Urothelium cell line (cell line): ENCODE results near the gene ITPR2.
"Not testable (repeated sequence)": the region's sequence is repeated elsewhere in the genome, so short reads cannot be mapped to it uniquely, and the experiment has no call there.

Experiments
- DNase-seq: peaks from one replicate; pipeline ENCODE4 v3.0.0; 2011; ENCODE audit warnings: low spot score, mixed read lengths
- FAIRE-seq: peaks from 2 replicates; lab custom pipeline; 2011; peaks lifted over from hg19 to GRCh38; lab: Jason Lieb, UNC

ITPR2 gene

DNA sequence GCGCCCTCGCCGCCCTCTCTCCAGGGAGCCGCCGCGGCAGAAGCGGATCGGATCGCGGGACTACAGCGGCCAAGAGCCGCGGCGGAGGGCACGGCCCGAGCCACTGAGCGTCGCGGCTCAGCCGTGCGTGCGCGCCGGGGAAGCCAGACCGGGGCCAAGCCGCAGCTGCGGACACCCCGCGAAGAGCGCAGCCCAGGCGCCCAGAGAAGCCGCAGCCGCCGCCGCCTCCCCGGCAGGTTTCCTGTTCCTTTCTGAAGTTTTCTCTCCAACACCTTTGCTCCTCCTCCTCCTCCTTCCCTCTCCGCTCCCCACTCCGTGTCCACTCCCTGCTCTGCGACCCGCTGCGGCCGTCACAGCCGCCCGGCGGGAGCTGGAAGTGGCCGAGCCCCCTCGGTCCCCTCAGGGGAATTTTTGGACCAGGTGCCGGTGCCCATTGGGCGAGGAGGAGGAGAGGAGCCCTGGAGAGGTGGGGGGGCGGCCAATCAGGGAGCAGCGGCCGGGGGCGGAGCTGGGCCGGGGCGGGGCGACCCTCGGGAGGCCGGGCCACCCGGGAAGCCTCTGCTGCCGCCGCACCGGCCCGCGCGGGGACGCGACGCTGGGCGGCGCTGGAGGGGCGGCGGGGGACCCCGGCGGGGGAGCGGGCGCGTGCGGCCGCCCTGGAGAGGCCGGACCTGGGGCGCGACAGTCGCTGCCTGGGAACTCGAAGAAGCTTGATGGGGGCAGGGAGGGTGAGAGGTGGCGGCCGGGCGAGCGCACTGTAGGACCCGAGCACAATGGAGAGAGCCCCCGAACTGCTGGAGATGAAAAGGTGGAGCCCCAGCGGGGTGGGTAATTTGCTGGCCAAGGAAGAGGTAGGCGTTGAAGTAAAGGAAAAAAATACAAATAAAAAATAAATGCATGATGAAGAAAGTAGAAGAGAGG is at the start of gene ITPR2:
TSS of gene ITPR2 (minus strand) at position 373 of the 921 bp plus-strand sequence. CDS start 413 bp downstream, outside the sequence.
- DNase-seq (peak; percentile 99), FAIRE-seq (no peak)

DNA sequence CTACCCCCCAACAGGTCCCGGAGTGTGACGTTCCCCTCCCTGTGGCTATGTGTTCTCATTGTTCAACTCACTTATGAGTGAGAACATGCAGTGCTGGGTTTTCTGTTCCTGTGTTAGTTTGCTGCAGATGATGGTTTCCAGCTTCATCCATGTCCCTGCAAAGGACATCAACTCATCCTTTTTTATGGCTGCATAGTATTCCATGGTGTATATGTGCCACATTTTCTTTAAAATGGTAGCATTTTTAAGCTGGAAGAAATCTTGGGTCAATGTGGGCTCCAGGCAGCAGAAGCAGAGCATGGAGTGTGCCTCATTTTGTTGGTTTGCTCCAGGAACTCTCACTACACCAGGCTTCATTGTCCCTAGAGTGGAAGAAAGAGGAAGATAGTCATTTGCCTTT is 47.6 kb upstream of the ITPR2 start:
- FAIRE-seq (no peak), DNase-seq (no peak)

DNA sequence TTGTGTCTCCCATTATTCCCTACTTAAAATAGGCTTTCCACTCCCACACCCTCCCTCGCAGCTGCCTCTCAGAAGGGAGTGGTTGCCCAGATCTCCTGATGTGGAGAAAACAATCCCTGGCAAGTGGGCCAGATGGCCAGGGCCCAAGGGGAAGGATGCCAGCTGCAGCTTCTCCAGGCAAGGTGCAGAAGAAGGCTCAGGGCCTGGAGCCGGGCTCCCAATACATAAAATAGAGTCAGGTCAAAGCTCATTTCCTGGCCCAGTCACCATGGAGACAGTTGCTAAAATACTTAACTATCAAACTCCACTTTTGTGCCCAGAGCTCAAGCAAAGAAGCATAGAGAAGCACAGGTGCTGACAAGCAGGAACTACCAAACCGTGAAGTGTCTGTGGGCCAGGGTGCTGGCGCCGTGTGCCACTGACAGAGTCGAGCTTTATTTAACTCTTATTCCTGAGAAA is 45.7 kb upstream of the ITPR2 start:
- FAIRE-seq (no peak), DNase-seq (no peak)

DNA sequence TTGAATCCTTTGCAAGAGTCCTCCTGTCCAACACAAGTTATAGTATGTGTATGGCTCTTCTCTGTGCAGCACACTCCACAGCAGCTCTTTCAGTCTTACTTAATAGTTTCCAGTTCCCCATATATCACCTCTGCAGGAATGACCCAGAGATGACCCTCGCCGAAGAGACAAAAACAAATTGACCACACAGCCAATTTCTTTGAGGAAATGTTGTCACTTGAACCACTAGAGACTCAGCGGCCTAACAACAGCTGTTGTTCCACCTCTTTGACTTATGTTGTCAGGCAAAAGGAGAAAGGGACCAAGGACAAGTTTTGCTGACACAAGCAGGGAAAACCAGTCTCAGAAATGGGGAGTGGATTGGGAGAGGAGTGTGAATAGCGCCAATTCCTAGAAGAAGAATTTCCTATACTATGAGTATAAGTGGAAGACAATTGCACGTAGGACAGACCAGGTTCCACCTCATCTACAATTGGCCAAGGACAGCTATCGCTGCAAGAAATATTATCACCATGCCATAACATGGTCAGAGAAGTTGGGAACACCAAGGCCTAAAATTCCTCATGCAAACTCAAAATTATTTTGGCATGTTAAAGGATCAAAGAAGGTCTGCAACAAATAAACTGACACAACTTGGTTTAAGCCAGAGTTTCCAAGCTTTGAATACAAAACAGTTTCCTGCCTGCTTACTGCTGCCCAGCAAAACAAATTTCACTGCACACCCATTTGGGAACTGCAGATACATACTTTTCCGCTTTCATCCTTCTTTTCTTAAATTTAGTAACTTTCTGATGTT is 41.7 kb upstream of the ITPR2 start:
- FAIRE-seq: no peak
- DNase-seq: no peak

DNA sequence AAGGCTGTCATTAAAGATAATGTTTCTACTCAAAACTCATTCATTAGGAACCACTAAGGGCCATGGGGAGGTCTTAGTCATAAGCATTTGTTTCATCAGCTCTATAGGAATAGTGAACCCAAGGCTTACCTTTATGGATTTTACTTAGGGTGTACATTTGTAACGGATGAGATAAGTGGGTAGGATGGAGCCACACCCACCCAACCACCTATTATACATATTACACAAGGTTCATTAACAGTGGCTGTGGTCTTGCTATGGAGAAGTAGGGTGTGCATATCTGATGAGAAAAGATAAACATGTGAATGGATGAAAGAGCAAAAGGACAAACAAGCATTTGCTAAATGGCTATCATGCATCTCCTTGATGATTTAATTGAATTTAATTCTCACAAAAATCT is 39.6 kb upstream of the ITPR2 start:
- no peak for DNase-seq
- peak; percentile 61 for FAIRE-seq

DNA sequence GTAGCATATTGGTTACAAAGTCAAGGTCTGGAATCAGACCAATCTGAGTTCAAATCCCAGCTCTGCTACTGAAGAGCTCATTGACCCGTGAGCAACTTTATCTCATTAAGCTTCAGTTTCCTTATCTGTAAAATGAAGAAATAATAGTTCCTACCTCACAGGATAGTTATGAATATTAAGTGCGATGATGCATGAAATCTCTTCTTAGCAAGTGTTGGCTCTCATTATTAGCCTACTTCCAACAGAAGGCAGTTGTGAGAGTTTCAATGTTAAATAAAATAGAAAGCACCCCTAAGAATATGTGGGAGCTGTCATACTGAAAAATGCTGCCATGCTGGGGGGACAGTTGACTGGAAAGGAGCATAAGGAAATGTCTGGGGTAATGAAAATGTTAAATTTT is 39.0 kb upstream of the ITPR2 start:
- no peak for DNase-seq
- no peak for FAIRE-seq

DNA sequence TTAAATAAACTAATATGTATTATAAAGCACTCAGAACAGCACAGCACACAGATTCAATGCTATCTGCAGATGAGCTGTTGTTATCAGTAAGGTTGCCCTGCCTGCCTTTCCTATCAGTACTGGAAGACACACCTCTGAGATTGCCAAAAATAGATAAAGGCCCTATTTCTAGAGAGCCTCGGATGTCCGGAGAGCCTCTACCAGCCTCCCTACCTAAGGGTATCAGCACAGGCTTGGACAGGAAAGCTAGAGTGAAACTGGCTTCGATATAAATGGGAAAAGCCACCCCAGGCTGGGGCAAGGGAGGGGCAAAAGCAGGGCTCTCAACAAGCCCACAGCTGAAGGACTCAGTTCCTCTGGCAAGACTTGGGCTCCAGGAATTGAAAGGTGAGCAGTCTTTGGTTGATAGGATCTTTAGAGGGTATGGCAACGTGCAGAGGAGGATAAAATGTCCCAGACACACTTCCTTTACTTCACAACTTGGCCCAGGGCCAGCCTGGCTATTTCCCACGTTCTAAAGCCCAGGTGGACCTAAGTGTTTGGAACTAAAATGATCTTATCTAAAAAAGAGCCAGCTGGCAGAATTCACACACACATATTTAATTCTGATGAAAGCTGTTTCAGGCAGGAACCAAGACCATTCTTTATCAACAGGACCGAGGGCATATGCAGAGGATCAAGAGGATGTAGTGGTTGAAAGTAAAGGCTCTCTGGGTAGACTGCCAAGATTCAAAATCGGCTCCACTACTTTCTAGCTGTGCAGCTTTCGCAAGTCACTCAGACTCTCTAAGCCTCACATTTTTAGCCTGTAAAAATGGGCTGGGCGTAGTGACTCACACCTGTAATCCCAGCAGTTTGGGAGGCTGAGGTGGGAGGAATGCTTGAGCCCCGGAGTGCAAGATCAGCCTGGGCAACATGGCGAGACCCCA is 37.8 kb upstream of the ITPR2 start:
- peak; percentile 57 for DNase-seq
- FAIRE-seq: no peak

DNA sequence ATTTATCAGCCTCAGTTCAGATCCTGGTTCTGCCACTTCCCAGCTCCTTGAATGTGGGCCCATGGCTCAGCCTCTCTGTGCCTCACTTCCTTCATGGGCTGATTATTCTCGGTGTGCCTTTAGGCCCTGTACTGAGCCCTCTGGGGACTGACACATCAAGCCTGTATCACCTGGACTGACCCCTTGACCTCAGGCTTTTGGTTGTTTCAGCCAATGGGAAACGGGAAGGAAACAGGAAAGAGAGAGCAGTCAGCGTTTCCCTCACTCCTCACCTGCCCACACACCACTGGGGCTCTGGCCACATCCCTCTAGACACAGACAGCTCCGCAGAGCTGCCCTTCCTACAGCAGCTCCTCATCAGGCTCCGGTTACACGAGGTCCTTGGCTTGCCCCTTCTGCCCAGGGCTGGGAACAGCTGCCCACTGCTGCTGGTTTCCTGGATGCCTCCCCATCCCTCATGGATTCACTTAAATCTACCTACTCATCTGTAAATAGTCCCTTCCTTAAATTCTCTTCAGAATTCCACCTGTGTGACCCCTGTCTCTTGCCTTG is 37.0 kb upstream of the ITPR2 start:
- no peak for FAIRE-seq

DNA sequence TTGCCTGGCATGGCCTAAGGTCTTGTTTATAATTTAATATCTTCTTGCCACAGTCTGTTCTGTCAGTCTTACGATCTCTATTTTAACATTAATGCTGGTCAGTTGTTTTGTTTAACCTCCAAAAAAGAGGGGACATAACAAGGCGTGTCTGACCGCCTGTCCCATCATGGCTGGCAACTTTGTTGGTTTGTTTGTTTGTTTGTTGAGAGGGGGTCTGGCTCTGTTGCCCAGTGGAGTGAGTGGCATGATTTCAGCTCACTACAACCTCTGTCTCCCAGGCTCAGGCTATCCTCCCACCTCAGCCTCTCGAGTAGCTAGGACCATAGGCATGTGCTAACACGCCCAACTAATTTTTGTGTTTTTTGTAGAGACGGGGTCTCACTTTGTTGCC is 36.1 kb upstream of the ITPR2 start:
- no peak for FAIRE-seq
- DNase-seq: no peak

More for the DNA sequence above, 37.0 kb upstream of the ITPR2 start:
- no peak for DNase-seq

DNA sequence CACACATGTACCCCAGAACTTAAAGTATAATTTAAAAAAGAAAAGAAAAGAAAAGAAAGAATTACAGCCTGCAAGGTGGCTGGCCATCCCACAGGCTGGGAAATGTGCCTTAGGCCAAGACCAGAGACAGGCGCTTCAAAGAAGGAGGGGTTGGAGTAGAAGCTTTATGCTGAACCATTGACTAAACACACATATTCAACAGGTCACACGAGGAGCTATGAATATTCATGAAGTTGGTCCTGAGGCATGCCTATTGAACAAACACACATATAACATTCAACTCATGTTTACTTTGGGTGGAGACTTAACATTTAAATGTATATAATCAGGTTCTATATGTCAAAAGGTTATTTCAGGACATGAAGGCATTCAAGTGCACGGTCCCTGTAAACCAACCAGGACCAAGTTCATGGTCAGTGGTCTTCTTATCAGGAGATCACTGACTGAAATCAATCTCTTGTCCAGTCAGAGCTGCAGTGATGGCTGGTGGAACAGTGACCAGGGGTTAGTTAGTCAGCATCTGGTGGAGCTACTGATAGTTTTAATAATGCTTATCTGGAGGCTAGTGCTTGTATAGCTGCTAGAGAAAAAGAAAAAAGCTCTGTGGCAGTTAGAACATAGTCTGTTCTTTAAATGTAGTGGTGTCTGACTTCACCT is 35.6 kb upstream of the ITPR2 start:
- FAIRE-seq (no peak), DNase-seq (no peak)

DNA sequence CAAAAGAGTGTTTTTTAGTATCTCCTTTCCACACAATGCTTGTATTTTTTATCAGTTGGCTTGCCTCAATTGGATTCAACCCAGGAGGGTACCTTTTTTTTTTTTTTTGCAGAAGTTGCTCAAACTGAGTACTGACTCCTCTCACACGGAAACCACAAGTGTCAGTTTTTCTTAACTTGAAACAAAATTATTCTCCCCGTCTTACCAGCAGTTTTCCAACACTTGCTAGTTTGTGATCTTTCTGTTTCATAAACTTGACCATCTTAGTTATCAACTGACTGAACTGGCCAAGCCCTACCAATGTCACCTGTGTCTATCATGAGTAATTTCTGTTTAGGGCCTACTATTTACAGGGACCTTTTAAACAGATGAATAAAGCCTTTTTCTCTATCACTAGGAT is 34.1 kb upstream of the ITPR2 start:
- FAIRE-seq: no peak

DNA sequence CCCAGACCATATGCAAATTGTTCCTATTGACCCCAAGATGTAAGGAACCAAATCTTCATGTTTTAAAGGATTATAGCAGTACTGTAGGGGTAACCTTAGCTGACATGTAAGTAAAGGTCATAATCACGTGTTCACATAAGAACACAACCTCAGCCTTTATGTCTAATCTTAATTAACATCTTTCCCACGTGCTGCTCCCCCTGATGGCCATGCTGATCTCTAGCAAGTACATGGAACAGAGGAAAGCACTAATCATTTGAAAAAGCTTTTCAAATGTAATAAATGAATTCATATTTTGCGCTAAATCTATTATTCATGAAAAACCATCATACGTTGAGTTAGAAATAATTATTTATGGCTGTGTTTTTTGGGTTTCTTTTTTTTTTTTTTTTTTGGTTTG is 30.5 kb upstream of the ITPR2 start:
- FAIRE-seq: peak; percentile 5
- DNase-seq: no peak

More for the DNA sequence above, 34.1 kb upstream of the ITPR2 start:
- DNase-seq: no peak

DNA sequence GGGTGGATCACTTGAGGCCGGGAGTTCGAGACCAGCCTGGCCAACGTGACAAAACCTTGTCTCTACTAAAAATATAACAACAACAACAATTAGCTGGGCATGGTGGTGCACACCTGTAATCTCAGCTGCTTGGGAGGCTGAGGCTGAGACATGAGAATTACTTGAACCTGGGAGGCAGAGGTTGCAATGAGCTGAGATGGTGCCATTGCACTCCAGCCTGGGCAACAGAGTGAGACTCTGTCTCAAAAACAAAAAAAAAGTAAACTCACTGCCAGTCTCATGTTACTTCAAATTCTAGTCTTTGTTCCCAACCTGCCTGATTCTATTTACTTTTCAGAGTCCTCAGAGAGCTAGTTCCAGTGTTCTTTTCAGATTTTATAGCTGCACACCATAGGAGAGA is 29.8 kb upstream of the ITPR2 start:
- not testable (repeated sequence) for DNase-seq, FAIRE-seq

DNA sequence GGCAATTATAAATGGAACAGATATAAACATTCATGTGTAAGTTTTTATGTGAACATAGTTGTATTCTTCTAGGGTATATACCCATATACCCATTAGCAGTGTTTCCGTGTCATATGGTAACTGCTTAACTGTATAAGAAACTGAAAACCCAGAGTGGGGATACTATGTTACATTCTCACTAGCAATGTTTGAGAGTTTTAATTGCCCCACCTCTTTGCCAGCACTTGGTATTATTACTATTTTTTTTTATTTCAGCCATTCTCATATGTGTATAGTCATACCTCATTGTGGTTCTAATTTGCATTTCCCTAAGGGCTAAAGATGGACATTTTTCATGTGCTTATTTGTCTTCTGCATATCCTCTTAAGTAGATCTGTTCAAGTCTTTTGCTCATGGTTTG is 28.7 kb upstream of the ITPR2 start:
- no peak for DNase-seq
- FAIRE-seq: no peak

DNA sequence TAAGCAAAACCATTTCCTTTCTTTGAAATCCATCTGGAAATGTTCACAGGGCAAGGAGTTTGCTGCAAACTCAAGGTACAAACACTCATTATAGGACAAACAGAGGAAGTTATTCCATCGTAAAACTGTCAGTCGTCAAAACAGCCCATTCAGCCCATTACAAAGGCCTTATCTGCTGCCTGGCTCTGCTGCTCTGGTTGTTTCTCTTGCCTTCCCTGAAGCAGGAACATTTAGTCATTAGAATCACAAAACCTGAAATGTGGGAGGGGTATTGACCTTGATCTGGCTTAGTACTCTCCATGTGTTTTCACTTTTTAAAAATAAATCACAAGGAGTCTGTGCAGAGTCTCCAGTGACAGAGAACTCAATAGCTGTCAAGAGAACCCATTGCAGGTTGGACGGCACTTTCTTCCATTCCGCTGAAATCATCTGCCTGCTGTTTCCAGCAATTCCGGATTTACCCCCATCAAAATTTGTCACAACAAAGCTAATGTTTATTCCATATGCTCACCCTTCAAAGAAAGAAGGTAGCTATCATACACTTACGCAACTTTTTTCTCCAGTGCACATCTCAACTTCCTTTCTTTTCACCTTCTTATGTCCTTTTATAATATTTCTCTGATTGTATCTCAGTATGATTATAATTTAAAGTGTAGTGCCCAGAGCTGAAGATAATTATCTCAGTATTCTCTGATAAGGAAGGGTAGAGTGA is 24.6 kb upstream of the ITPR2 start:
- FAIRE-seq (no peak), DNase-seq (no peak)

DNA sequence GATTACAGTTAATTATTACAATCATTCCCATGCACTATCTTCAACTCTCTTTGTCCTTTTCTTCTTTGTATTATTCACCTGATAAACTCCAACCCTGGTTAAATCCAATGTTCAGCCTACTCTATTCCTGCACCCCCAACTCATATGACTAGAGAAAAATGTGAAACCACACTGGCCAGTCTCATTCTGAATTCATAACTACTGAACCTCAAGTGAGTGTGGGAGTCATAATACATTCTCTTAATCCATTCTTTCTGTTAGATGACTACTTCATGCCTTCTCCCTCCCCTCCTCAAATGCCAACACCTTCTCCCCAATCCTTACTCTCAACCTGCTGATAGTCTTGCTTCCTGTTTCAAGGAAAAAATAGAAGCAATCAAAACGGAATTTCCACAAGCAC is 22.3 kb upstream of the ITPR2 start:
- FAIRE-seq (no peak), DNase-seq (no peak)

DNA sequence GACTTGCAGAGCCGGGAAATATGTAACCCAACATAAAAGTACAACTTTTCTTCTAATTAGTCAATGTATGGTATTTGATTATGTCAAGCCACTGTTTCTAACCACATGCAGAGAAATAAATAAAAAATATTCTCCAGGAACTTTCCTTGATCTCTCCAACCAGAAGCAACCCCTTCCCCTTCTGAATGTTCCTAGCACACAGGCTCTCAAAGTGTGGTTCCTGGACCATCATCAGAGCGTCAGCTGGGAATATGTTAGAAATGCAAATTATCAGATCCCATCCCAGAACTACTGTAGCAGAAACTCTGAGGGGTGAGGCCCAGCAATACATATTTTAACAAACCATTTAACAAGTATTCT is 21.0 kb upstream of the ITPR2 start:
- DNase-seq (no peak), FAIRE-seq (no peak)

DNA sequence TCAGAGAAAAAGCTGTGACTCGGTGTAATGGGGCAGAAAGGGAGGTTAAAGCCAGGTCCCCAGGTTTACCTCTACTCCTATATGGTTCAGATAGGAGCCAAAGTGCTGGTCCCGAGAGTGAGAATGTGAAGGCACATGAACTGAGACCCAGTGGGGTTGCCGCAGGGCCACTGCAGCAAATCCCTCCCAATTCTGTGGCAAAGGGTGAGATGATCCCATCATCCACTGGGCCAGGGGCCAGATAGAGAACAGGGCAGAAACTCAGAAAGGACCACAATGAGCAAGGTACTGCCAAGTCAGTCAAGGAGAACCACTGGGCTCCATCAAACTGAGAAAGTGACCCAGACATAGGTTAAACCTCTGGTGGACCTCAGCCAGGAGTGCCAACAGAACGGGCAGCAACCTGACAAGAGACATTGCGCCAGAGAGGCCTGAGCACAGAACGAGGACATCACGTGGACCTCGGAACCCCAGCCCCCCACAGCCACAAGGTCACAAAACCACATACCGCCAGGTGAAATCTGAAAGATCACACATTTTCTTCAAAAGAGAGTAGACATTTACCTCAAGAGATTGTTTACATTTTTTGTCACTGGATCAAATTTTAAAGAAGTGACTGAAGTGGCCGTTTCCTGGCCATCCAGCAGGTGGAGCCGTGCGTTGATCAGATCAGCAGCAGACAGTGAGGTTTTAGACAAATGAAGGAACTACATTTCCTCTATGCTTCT is 20.5 kb upstream of the ITPR2 start:
- no peak for FAIRE-seq
- DNase-seq: peak; percentile 78
